Natural killer cell (primary cell): ENCODE results near the gene TFE3. TPM values are rescaled to one million over a fixed set of nuclear protein-coding genes. Genes with fewer than 3 reads are reported as not detected.

Experiments used
- ATAC-seq, 3 donors: fragments of 150-1000 bp in 2 of 3; fragments of 200-7000 bp in 1 of 3; cut with Tn5 transposase; 1 replicate in 1 of 3; 2 replicates in 2 of 3; pipeline ENCODE4 v1.10.0; 2021; ENCODE audit warnings: mild to moderate bottlenecking in 2 of 3, moderate library complexity in 2 of 3
- DNase-seq, 2 donors: peaks; one replicate each; pipeline versions ENCODE4 v3.0.0 to v3.0.0-alpha.2; 2013 to 2021; ENCODE audit warnings: mixed read lengths in 1 of 2
- H3K27ac ChIP-seq: one replicate; pipeline ENCODE4 v1.5.1; 2013; ENCODE audit warnings: mild to moderate bottlenecking, low read length
- H3K27me3 ChIP-seq: one replicate; pipeline ENCODE4 v1.6.1; 2013; ENCODE audit warnings: low read length; ENCODE audit not compliant: control insufficient read depth, insufficient read depth
- H3K36me3 ChIP-seq: one replicate; pipeline ENCODE4 v1.6.1; 2013; ENCODE audit warnings: low read length; ENCODE audit not compliant: control insufficient read depth, insufficient read depth
- H3K4me1 ChIP-seq: one replicate; pipeline ENCODE4 v1.6.1; 2013; ENCODE audit warnings: low read length; ENCODE audit not compliant: control insufficient read depth, insufficient read depth
- H3K4me3 ChIP-seq: one replicate; pipeline ENCODE4 v1.5.1; 2013; ENCODE audit warnings: low read length
- H3K9me3 ChIP-seq: one replicate; pipeline ENCODE4 v1.6.1; 2013; ENCODE audit warnings: low read length; ENCODE audit not compliant: control insufficient read depth, insufficient read depth
- H3K27ac Mint-ChIP-seq, 2 donors: one replicate each; pipeline ENCODE4 v1.8.0; 2022; ENCODE audit warnings: mild to moderate bottlenecking in 2 of 2, mixed read lengths in 2 of 2, moderate library complexity in 1 of 2
- H3K27me3 Mint-ChIP-seq, 2 donors: one replicate each; pipeline ENCODE4 v1.8.0; 2022; ENCODE audit warnings: low read depth in 2 of 2, mixed read lengths in 2 of 2
- H3K36me3 Mint-ChIP-seq: one replicate; pipeline ENCODE4 v1.8.0; 2022; ENCODE audit warnings: mixed read lengths
- H3K4me1 Mint-ChIP-seq, 2 donors: one replicate each; pipeline ENCODE4 v1.8.0; 2022; ENCODE audit warnings: mixed read lengths in 2 of 2
- H3K4me3 Mint-ChIP-seq: one replicate; pipeline ENCODE4 v1.8.0; 2022; ENCODE audit warnings: mild to moderate bottlenecking, moderate library complexity, mixed read lengths
- H3K9me3 Mint-ChIP-seq, 2 donors: one replicate each; pipeline ENCODE4 v1.8.0; 2022; ENCODE audit warnings: mixed read lengths in 2 of 2
- CTCF ChIP-seq: fragments of 200-600 bp; IDR thresholded peaks from one replicate; pipeline ENCODE4 v1.8.0; 2022; ENCODE audit warnings: antibody characterized with exemption
- WGBS: methylation state at CpG from one replicate; pipeline ENCODE4 v1.1.7; 2013; ENCODE audit warnings: missing lambda C conversion rate; ENCODE audit not compliant: insufficient coverage; 5-methylcytosine and 5-hydroxymethylcytosine counted together
- intact Hi-C: fragments of 100-400 bp; cut with micrococcal nuclease; formaldehyde crosslinking; loops from one replicate; pipeline ENCODE4 v1.14.2; 2022
- total RNA-seq, 4 donors: library from RNA; stranded (reverse); fragments of 120-200 nt in 1 of 4; gene quantifications; one replicate each; pipeline versions ENCODE4 v1.2.3 to v1.2.4, GENCODE V29; 2013 to 2022

Gene TFE3
- total RNA-seq, 3 donors from 2014 or later (not counting 1 experiment from before 2014, with no cell fraction given), result 43.8 to 57.5 (median 43.9) TPM

DNA sequence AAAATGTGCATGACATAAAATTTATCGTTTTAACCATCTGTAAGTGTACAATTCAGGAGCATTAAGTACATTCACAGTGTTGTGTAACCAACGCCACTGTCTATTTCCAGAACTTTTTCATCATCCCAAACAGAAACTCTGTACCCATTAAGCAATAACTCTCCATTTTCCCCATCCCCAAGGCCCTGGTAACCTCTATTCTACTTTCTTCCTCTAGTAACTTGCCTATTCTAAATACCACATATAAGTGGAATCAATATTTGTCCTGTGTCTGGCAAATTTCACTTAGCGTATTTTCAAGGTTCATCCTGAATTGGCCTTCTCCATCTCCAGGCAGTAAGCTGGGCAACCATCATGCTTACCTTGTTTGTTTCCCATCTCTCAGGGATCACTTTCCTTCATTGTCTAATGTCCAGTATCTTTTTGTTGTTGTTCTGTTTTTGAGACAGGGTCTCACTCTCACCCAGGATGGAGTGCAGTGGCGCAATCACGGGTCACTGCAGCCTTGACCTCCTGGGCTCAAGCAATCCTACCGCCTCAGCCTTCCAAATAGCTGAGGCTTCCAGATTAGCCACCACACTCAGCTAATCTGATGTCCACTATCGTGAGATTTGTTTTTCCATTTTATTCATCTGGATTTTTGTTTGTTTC lies 23.4 kb downstream of the TFE3 start:
- 96% methylated on average over 7 of the region's 7 CpGs for WGBS
- no peak for ATAC-seq
- Mint-ChIP-seq H3K4me3 (no peak overlapping the region), H3K4me1 (no peaks in the 10 kb centered on the region), H3K9me3 (no peaks in the 10 kb centered on the region), H3K36me3 (no peaks in the 10 kb centered on the region), H3K27ac (no peak overlapping the region), H3K27me3 (no peaks in the 10 kb centered on the region)
- Histone ChIP-seq H3K9me3 (no peaks in the 10 kb centered on the region), H3K27me3 (no peaks in the 10 kb centered on the region), H3K4me3 (no peak overlapping the region), H3K27ac (no peak overlapping the region), H3K36me3 (no peaks in the 10 kb centered on the region), H3K4me1 (no peaks in the 10 kb centered on the region)
- TF ChIP-seq CTCF, result no peak
- DNase-seq, result no peak
- intact Hi-C loops, result no loop called here

DNA sequence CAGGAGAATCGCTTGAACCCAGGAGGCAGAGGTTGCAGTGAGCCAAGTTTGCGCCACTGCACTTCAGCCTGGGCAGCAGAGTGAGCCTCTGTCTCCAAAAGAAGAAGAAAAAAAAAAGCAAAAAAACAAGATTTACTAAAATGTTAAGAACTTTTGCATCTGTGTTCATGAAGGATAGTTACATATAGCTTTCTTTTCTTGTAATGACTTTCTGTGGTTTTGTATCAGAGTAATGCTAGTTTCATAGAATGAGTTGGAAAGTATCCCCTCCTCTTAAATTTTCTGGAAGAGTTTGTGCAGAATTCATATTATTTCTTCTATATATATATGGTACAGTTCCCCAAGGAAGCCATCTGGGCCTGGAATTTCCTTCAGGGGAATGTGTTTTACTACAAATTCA lies 24.1 kb downstream of the TFE3 start:
- ATAC-seq (no peak), DNase-seq (no peak)
- H3K27me3 Mint-ChIP-seq, result no peaks in the 10 kb centered on the region
- Histone ChIP-seq H3K36me3 (no peaks in the 10 kb centered on the region), H3K4me3 (no peak overlapping the region), H3K27me3 (no peaks in the 10 kb centered on the region), H3K27ac (no peak overlapping the region), H3K9me3 (no peaks in the 10 kb centered on the region), H3K4me1 (no peaks in the 10 kb centered on the region)
- 100% methylated on average over 1 of the region's 2 CpGs for WGBS
- H3K36me3 Mint-ChIP-seq, result no peaks in the 10 kb centered on the region
- H3K27ac Mint-ChIP-seq, result no peak overlapping the region
- no peaks in the 10 kb centered on the region for H3K4me1 Mint-ChIP-seq
- H3K4me3 Mint-ChIP-seq, result no peak overlapping the region
- intact Hi-C loops, result no loop called here
- H3K9me3 Mint-ChIP-seq, result no peaks in the 10 kb centered on the region
- no peak for TF ChIP-seq CTCF

DNA sequence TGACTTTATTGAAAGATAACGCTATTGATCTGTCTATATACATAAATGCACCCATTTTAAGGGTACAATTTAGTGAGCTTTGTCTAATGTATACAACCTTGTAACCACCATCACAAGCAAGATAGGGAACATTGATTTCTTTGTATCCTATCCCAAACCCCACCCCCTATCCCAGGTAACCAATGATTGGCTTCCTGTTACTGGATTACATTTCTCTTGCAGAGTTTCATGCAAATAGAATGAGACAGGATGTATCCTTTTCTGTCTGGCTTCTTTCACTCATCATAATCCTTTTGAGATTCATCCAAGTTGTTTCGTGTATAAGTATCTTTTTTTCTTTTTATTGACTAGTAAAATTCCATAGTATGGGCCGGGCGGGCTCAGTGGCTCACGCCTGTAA lies 39.5 kb downstream of the TFE3 start:
- no peak overlapping the region for H3K4me3 Mint-ChIP-seq
- DNase-seq, result no peak
- no peak overlapping the region for H3K4me3 ChIP-seq
- peak overlapping the region in 1 of 2 donors; percentile 70 for H3K27ac Mint-ChIP-seq
- intact Hi-C loops, result loop anchor here (2.0 to 10.0 kb wide), 2 partner anchors 39 to 89 kb away; partner anchors contain the start of genes PIM2, SLC35A2 and TFE3
- H3K4me1 Mint-ChIP-seq, result peaks cover 12 to 21% of the 10 kb centered on the region in 2 donors
- H3K27ac ChIP-seq, result no peak overlapping the region
- H3K9me3 ChIP-seq, result no peaks in the 10 kb centered on the region
- peaks cover 22% of the 10 kb centered on the region for H3K4me1 ChIP-seq
- H3K36me3 ChIP-seq, result peaks cover 3% of the 10 kb centered on the region
- ATAC-seq, result no peak
- WGBS, result 100% methylated on average over 2 of the region's 5 CpGs
- H3K36me3 Mint-ChIP-seq, result no peaks in the 10 kb centered on the region
- no peaks in the 10 kb centered on the region for H3K27me3 ChIP-seq
- H3K27me3 Mint-ChIP-seq, result no peaks in the 10 kb centered on the region
- TF ChIP-seq CTCF, result no peak
- H3K9me3 Mint-ChIP-seq, result no peaks in the 10 kb centered on the region
